ENCODE data around the gene TUBB3.

DNA sequence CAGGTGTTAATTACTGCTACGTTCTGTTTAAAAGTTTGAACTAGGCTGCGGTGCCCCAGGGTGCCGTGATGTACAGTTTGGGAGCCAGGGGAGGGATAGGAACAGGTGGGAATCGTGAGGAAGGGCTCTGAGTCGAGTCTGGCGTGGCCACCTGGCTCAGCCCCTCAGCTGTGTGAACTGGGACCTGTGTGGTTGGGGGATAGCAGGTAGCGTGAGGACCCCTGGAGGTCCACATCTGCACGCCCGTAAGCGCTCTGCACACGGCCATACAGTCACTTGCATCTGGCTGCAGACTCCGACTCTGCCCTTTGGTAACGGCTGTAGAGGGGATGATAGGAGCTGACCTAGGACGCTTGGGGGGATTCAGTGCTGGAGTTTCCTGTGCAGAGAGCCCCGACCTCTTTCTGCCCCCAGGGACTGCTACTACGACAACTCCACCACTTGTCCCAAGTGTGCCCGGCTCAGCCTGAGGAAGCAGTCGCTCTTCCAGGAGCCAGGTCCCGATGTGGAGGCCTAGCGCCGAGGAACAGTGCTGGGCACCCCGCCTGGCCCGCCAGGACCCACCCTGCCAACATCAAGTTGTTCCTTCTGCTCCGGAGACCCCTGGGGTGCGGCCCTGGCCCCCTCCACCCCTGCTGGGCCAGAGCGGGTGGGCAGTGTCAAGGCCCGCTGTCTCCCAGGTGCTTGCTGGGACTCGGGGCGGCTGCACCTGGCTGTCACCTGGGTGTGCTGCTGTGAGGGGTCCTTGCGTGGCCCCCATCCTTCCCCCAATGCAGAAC, 42.5 kb downstream of the TUBB3 start:
- TF ChIP-seq, protein P1, sequence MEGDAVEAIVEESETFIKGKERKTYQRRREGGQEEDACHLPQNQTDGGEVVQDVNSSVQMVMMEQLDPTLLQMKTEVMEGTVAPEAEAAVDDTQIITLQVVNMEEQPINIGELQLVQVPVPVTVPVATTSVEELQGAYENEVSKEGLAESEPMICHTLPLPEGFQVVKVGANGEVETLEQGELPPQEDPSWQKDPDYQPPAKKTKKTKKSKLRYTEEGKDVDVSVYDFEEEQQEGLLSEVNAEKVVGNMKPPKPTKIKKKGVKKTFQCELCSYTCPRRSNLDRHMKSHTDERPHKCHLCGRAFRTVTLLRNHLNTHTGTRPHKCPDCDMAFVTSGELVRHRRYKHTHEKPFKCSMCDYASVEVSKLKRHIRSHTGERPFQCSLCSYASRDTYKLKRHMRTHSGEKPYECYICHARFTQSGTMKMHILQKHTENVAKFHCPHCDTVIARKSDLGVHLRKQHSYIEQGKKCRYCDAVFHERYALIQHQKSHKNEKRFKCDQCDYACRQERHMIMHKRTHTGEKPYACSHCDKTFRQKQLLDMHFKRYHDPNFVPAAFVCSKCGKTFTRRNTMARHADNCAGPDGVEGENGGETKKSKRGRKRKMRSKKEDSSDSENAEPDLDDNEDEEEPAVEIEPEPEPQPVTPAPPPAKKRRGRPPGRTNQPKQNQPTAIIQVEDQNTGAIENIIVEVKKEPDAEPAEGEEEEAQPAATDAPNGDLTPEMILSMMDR (conservative IDR thresholded peaks at IDR 0.05; ENCODE audit: low read depth, low read length) = no peak
- TF ChIP-seq EZH2phosphoT487 (IDR thresholded peaks at IDR 0.05; ENCODE audit: borderline replicate concordance, low read length) = no peak
